ENCODE measurements around the gene ADAMTS19.

DNA sequence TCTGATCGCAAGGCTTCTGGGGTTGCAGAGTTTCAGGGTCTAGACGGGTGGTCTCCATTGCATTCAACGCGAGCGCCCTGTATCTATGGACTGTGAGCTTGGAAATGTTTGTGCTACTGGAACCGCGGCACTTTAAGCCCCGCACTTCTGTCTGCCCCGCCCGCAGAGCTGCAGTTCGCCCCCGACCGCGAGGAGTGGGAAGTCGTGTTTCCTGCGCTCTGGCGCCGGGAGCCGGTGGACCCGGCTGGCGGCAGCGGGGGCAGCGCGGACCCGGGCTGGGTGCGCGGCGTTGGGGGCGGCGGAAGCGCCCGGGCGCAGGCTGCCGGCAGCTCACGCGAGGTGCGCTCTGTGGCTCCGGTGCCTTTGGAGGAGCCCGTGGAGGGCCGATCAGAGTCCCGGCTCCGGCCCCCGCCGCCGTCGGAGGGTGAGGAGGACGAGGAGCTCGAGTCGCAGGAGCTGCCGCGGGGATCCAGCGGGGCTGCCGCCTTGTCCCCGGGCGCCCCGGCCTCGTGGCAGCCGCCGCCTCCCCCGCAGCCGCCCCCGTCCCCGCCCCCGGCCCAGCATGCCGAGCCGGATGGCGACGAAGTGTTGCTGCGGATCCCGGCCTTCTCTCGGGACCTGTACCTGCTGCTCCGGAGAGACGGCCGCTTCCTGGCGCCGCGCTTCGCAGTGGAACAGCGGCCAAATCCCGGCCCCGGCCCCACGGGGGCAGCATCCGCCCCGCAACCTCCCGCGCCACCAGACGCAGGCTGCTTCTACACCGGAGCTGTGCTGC is 1.0 kb downstream of the ADAMTS19 start:
- TF ChIP-seq CTCF (IDR thresholded peaks at IDR 0.05; ENCODE audit: low read length) (no peak), EZH2 (IDR thresholded peaks at IDR 0.05; ENCODE audit: borderline replicate concordance, low read length) (no peak)

Measured in OCI-LY1 (cell line).